Measurements from ENCODE around the gene RITA1. TPM values are rescaled to one million over a fixed set of nuclear protein-coding genes. Genes with fewer than 3 reads are reported as not detected.
A peak's percentile ranks its signal among the peaks of the same experiment; 100 is the strongest.

RITA1 gene
- total and polyA plus RNA-seq, 2 of the 4 experiments (the other 2 are of a cell fraction), result 14.2 to 14.7 TPM

DNA sequence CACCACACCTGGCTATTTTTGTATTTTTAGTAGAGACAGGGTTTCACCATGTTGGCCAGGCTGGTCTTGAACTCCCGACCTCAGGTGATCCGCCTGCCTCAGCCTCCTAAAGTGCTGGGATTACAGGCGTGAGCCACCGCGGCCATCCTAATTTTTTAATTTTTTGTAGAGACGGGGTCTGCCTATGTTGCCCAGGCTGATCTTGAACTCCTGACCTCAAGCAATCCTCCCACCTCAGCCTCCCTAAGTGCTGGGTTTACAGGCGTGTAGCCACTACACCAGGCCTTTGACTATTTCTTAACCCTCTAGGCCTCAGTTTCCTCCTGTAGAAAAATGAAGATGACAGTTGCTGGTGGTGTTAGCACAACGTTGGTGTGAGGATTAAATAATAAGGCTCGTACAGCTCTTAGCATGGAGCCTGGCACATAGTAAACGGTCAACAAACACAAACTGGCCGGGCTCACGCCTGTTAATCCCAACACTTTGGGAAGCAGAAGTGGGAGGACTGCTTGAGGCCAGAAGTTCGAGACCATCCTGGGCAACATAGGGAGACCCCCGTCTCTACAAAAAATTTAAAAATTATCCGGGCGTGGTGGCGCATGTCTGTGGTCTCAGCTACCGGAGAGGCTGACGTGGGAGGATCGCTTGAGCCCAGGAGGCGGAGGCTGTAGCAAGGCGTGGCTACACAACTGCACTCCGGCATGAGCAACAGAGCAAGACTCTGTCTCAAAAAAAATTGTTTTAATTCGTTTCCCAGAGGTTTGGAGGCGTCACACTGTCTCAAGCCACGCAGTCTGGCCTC, 1.2 kb upstream of the RITA1 start:
- Histone ChIP-seq H3K14ac (replicated peaks; ENCODE audit: low read depth, low read length) (peak overlapping the region; percentile 89), H2AK9ac (replicated peaks; ENCODE audit: low read depth, low read length, poor library complexity) (peak overlapping the region; percentile 89), H2AFZ (replicated peaks; ENCODE audit: low read length, poor library complexity) (peak overlapping the region; percentile 96), H2AK5ac (ENCODE audit: low read depth, low read length) (peak overlapping the region; percentile 83), H2BK15ac (ENCODE audit: low read depth, low read length) (no peak overlapping the region), H3K27me3 (ENCODE audit: control insufficient read depth, insufficient read depth, low read length) (no peaks in the 10 kb centered on the region), H3K4ac (ENCODE audit: low read depth, low read length) (peak overlapping the region; percentile 87), H4K91ac (ENCODE audit: insufficient read depth, low read depth, low read length) (peak overlapping the region; percentile 81), H4K8ac (ENCODE audit: low read depth in 2 of 2, low read length in 2 of 2) (peak overlapping the region; percentile 27 to 57), H3K4me1 (ENCODE audit: control insufficient read depth, insufficient read depth, low read length) (peaks cover 5% of the 10 kb centered on the region; the same call in 1 of the 2 replicates), H3K79me1 (ENCODE audit: low read depth in 1 of 2, low read length in 2 of 2) (peaks cover 37 to 65% of the 10 kb centered on the region in 2 experiments), H4K5ac (ENCODE audit: low read depth, low read length) (peak overlapping the region; percentile 24), H3K9ac (ENCODE audit: low read depth, low read length) (peak overlapping the region; percentile 62), H3K4me2 (ENCODE audit: low read depth, low read length) (peak overlapping the region; percentile 66), H2BK120ac (ENCODE audit: low read depth, low read length) (no peak overlapping the region), H2BK20ac (ENCODE audit: low read depth, low read length) (no peak overlapping the region), H3K4me3 (ENCODE audit: insufficient read depth, low read depth, low read length) (peak overlapping the region; percentile 67), H3K27ac (ENCODE audit: insufficient read depth, low read length) (peak overlapping the region; percentile 39), H3K36me3 (ENCODE audit: control insufficient read depth, insufficient read depth, low read length) (peaks cover 15% of the 10 kb centered on the region), H4K20me1 (ENCODE audit: insufficient read depth, low read length) (no peaks in the 10 kb centered on the region; the same call in 1 of the 2 replicates), H3K23ac (ENCODE audit: low read depth, low read length) (peak overlapping the region; percentile 51), H3K56ac (ENCODE audit: extremely low read depth, insufficient read depth, low read length) (peak overlapping the region; percentile 64), H2BK5ac (ENCODE audit: low read depth, low read length, poor library complexity, severe bottlenecking) (peak overlapping the region; percentile 27), H3K9me1 (ENCODE audit: insufficient read depth, low read length) (no peaks in the 10 kb centered on the region), H3K9me3 (ENCODE audit: control insufficient read depth, insufficient read depth, low read length) (no peaks in the 10 kb centered on the region), H3K18ac (ENCODE audit: low read depth, low read length) (peak overlapping the region; percentile 5; the same call in 1 of the 2 replicates)
- ATAC-seq (ENCODE audit: low read depth), result peak; percentile 72
- no TSS peak for BruUV-seq (replicated peaks)
- WGBS, 2 experiments (ENCODE audit: extremely low coverage in 2 of 2, insufficient read length in 1 of 2), result 26% methylated on average over 13 of the region's 26 CpGs; no CpG with 5 or more reads in 1 of the 2 experiments
- in situ Hi-C loops (cut with MboI; ENCODE audit: low sequenced_read_pairs) (loop anchor here (25.0 kb wide), 1 partner anchor 1228 kb away; the partner anchor contains the start of gene TBX5), dilution Hi-C loops (cut with HindIII; ENCODE audit: low sequenced_read_pairs, unreplicated experiment) (no loop called here), intact Hi-C loops (cut with micrococcal nuclease) (no loop called here)
- DNase-seq, result no peak
- ChIA-PET POLR2A (ENCODE audit: unreplicated experiment) (no interaction called here), CTCF (interaction anchor here (1.1 kb wide), 1 partner anchor 9 kb away, joined by 5 read pairs; no protein-coding TSS in a partner anchor)
- TF ChIP-seq RCOR1 (IDR thresholded peaks at IDR 0.05; ENCODE audit: insufficient replicate concordance, low read length) (no peak), CEBPB (IDR thresholded peaks at IDR 0.05; ENCODE audit: low read depth, low read length) (no peak), POLR2A (IDR thresholded peaks at IDR 0.05; ENCODE audit: low read depth, low read length) (no peak), MXI1 (IDR thresholded peaks at IDR 0.05; ENCODE audit: borderline replicate concordance, low read depth, low read length) (0 out of 2 replicates have a peak, but pooled peaks have one; percentile 12), RAD21 (IDR thresholded peaks at IDR 0.05; ENCODE audit: low read length) (no peak), SMC3 (IDR thresholded peaks at IDR 0.05; ENCODE audit: low read depth, low read length) (no peak), MAZ (IDR thresholded peaks at IDR 0.05; ENCODE audit: borderline replicate concordance, low read depth, low read length) (0 out of 2 replicates have a peak, but pooled peaks have one; percentile 8), CHD1 (IDR thresholded peaks at IDR 0.05; ENCODE audit: low read depth, low read length) (no peak), BHLHE40 (IDR thresholded peaks at IDR 0.05; ENCODE audit: low read depth, low read length) (no peak), NFE2L2 (IDR thresholded peaks at IDR 0.05; ENCODE audit: low read depth, low read length) (no peak), MAFK (IDR thresholded peaks at IDR 0.05; ENCODE audit: low read depth, low read length) (no peak)
- TF ChIP-seq, protein P1, sequence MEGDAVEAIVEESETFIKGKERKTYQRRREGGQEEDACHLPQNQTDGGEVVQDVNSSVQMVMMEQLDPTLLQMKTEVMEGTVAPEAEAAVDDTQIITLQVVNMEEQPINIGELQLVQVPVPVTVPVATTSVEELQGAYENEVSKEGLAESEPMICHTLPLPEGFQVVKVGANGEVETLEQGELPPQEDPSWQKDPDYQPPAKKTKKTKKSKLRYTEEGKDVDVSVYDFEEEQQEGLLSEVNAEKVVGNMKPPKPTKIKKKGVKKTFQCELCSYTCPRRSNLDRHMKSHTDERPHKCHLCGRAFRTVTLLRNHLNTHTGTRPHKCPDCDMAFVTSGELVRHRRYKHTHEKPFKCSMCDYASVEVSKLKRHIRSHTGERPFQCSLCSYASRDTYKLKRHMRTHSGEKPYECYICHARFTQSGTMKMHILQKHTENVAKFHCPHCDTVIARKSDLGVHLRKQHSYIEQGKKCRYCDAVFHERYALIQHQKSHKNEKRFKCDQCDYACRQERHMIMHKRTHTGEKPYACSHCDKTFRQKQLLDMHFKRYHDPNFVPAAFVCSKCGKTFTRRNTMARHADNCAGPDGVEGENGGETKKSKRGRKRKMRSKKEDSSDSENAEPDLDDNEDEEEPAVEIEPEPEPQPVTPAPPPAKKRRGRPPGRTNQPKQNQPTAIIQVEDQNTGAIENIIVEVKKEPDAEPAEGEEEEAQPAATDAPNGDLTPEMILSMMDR (conservative IDR thresholded peaks at IDR 0.05; ENCODE audit: low read depth, low read length), result no peak
- TF ChIP-seq, protein P2, sequence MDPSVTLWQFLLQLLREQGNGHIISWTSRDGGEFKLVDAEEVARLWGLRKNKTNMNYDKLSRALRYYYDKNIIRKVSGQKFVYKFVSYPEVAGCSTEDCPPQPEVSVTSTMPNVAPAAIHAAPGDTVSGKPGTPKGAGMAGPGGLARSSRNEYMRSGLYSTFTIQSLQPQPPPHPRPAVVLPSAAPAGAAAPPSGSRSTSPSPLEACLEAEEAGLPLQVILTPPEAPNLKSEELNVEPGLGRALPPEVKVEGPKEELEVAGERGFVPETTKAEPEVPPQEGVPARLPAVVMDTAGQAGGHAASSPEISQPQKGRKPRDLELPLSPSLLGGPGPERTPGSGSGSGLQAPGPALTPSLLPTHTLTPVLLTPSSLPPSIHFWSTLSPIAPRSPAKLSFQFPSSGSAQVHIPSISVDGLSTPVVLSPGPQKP (IDR thresholded peaks at IDR 0.05; ENCODE audit: borderline replicate concordance, low read depth, low read length), result no peak
- TF ChIP-seq, protein P3, sequence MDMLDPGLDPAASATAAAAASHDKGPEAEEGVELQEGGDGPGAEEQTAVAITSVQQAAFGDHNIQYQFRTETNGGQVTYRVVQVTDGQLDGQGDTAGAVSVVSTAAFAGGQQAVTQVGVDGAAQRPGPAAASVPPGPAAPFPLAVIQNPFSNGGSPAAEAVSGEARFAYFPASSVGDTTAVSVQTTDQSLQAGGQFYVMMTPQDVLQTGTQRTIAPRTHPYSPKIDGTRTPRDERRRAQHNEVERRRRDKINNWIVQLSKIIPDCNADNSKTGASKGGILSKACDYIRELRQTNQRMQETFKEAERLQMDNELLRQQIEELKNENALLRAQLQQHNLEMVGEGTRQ (IDR thresholded peaks at IDR 0.05; ENCODE audit: low read depth, low read length), result no peak

Measured in IMR-90 (cell line).